NT2/D1 (cell line): ENCODE measurements around the gene FAM174B.

Experiments
- SUZ12 ChIP-seq: IDR thresholded peaks from 2 replicates; pipeline ENCODE4 v1.6.1; 2011; ENCODE audit not compliant: insufficient read length, insufficient read depth; ENCODE audit errors: extremely low read depth
- YY1 ChIP-seq: IDR thresholded peaks from 2 replicates; pipeline ENCODE4 v1.6.1; 2011; ENCODE audit not compliant: insufficient read length, insufficient read depth
- ZNF274 ChIP-seq: IDR thresholded peaks from 2 replicates; pipeline ENCODE4 v1.6.1; 2011; ENCODE audit warnings: mild to moderate bottlenecking, low read depth, low read length

GRCh38 chr15:92633418-92633817 lies 22.2 kb downstream of the FAM174B start:
- TF ChIP-seq YY1 (no peak), ZNF274 (no peak), SUZ12 (no peak)
